ENCODE measurements around the gene NYAP1. TPM values are rescaled to one million over a fixed set of nuclear protein-coding genes. Genes with fewer than 3 reads are reported as not detected.
"Not testable (repeated sequence)": the region's sequence is repeated elsewhere in the genome, so short reads cannot be mapped to it uniquely, and the experiment has no call there.

NYAP1 gene
- total RNA-seq, 1 donor from 2014 or later = 2.5 TPM

GRCh38 chr7:100496509-100496908, 12.8 kb downstream of the NYAP1 start:
- Histone ChIP-seq H3K36me3 (ENCODE audit: insufficient read depth, low read length) (no peaks in the 10 kb centered on the region), H2AFZ (ENCODE audit: low read depth, low read length) (no peak overlapping the region), H3K27ac (ENCODE audit: low read depth, low read length) (no peak overlapping the region), H3K4me3 (ENCODE audit: insufficient read depth, low read depth, low read length) (no peak overlapping the region), H3K9me3 (ENCODE audit: insufficient read depth, low read depth, low read length) (no peaks in the 10 kb centered on the region), H3K27me3 (ENCODE audit: insufficient read depth, low read length) (peaks cover 5% of the 10 kb centered on the region), H4K20me1 (ENCODE audit: insufficient read depth, low read length) (no peaks in the 10 kb centered on the region), H3K9ac (ENCODE audit: low read length) (no peak overlapping the region), H3K79me2 (ENCODE audit: insufficient read depth, low read length) (no peaks in the 10 kb centered on the region), H3K4me2 (ENCODE audit: low read length) (no peak overlapping the region), H3K4me1 (ENCODE audit: insufficient read depth, low read length) (no peaks in the 10 kb centered on the region)
- FAIRE-seq (no peak), DNase-seq (ENCODE audit: low read depth) (no peak)
- Mint-ChIP-seq H3K27me3 (ENCODE audit: low read depth, unreplicated experiment) (peaks cover 16% of the 10 kb centered on the region), H3K4me3 (ENCODE audit: unreplicated experiment) (no peak overlapping the region), H3K27ac (ENCODE audit: unreplicated experiment) (no peak overlapping the region), H3K4me1 (ENCODE audit: low read depth, unreplicated experiment) (no peaks in the 10 kb centered on the region), H3K9me3 (ENCODE audit: unreplicated experiment) (no peaks in the 10 kb centered on the region), H3K36me3 (ENCODE audit: low read depth, unreplicated experiment) (peaks cover 4% of the 10 kb centered on the region)
- TF ChIP-seq EZH2 (IDR thresholded peaks at IDR 0.05; ENCODE audit: insufficient read depth, low read length) = no peak
- TF ChIP-seq, protein P1, sequence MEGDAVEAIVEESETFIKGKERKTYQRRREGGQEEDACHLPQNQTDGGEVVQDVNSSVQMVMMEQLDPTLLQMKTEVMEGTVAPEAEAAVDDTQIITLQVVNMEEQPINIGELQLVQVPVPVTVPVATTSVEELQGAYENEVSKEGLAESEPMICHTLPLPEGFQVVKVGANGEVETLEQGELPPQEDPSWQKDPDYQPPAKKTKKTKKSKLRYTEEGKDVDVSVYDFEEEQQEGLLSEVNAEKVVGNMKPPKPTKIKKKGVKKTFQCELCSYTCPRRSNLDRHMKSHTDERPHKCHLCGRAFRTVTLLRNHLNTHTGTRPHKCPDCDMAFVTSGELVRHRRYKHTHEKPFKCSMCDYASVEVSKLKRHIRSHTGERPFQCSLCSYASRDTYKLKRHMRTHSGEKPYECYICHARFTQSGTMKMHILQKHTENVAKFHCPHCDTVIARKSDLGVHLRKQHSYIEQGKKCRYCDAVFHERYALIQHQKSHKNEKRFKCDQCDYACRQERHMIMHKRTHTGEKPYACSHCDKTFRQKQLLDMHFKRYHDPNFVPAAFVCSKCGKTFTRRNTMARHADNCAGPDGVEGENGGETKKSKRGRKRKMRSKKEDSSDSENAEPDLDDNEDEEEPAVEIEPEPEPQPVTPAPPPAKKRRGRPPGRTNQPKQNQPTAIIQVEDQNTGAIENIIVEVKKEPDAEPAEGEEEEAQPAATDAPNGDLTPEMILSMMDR (IDR thresholded peaks at IDR 0.05; ENCODE audit: insufficient read depth, low read depth, low read length) = no peak

DNA sequence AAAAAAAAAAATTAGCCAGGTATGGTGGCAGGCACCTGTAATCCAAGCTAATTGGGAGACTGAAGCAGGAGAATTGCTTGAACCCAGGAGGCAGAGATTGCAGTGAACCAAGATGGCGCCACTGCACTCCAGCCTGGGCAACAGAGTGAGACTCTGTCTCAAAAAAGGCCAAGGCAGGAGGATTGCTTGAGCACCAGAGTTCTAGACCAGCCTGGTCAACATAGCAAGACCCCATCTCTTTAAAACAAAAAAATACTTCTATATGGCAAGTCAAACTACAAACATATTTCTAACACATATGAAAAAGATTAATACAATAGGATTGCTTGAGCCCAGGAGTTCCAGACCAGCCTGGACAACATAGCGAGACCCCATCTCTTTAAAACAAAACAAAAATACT, 17.0 kb downstream of the NYAP1 start:
- not testable (repeated sequence) for H3K27ac Mint-ChIP-seq (ENCODE audit: unreplicated experiment); H4K20me1 ChIP-seq (ENCODE audit: insufficient read depth, low read length); H3K9me3 ChIP-seq (ENCODE audit: insufficient read depth, low read depth, low read length); H3K79me2 ChIP-seq (ENCODE audit: insufficient read depth, low read length); H3K4me1 ChIP-seq (ENCODE audit: insufficient read depth, low read length); H3K4me3 ChIP-seq (ENCODE audit: insufficient read depth, low read depth, low read length); H3K4me2 ChIP-seq (ENCODE audit: low read length); H3K27ac ChIP-seq (ENCODE audit: low read depth, low read length); H3K36me3 ChIP-seq (ENCODE audit: insufficient read depth, low read length); H3K9ac ChIP-seq (ENCODE audit: low read length); FAIRE-seq; H3K27me3 Mint-ChIP-seq (ENCODE audit: low read depth, unreplicated experiment); H3K27me3 ChIP-seq (ENCODE audit: insufficient read depth, low read length); H3K9me3 Mint-ChIP-seq (ENCODE audit: unreplicated experiment); H3K4me1 Mint-ChIP-seq (ENCODE audit: low read depth, unreplicated experiment); DNase-seq (ENCODE audit: low read depth); H3K4me3 Mint-ChIP-seq (ENCODE audit: unreplicated experiment); H2AFZ ChIP-seq (ENCODE audit: low read depth, low read length); H3K36me3 Mint-ChIP-seq (ENCODE audit: low read depth, unreplicated experiment)

DNA sequence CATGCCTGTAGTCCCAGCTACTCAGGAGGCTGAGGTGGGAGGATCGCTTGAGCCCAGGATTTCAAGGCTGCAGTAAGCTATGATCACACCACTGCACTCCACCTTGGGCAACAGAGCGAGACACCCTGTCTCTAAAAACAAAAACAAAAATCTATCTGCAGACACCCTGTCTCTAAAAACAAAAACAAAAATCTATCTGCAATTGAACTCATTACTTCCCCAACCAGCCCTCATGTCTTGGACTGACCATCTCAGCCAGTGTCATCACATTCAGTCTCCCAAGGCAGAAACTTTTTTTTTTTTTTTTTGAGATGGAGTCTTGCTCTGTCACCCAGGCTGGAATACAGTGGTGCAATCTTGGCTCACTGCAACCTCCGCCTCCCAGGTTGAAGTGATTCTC, 20.3 kb downstream of the NYAP1 start:
- H3K27me3 Mint-ChIP-seq (ENCODE audit: low read depth, unreplicated experiment); H3K27me3 ChIP-seq (ENCODE audit: insufficient read depth, low read length); H3K36me3 Mint-ChIP-seq (ENCODE audit: low read depth, unreplicated experiment); DNase-seq (ENCODE audit: low read depth); H3K9me3 Mint-ChIP-seq (ENCODE audit: unreplicated experiment); H3K27ac ChIP-seq (ENCODE audit: low read depth, low read length); H3K36me3 ChIP-seq (ENCODE audit: insufficient read depth, low read length); H3K27ac Mint-ChIP-seq (ENCODE audit: unreplicated experiment); H2AFZ ChIP-seq (ENCODE audit: low read depth, low read length); H3K9me3 ChIP-seq (ENCODE audit: insufficient read depth, low read depth, low read length); H3K4me1 ChIP-seq (ENCODE audit: insufficient read depth, low read length); H4K20me1 ChIP-seq (ENCODE audit: insufficient read depth, low read length); H3K79me2 ChIP-seq (ENCODE audit: insufficient read depth, low read length); FAIRE-seq; H3K9ac ChIP-seq (ENCODE audit: low read length); H3K4me1 Mint-ChIP-seq (ENCODE audit: low read depth, unreplicated experiment); H3K4me3 ChIP-seq (ENCODE audit: insufficient read depth, low read depth, low read length); H3K4me2 ChIP-seq (ENCODE audit: low read length); H3K4me3 Mint-ChIP-seq (ENCODE audit: unreplicated experiment): not testable (repeated sequence)
